Inferior parietal cortex (tissue), 1 donor: ENCODE data around the gene XKRX.

Experiments
- DNase-seq: peaks from one replicate; pipeline ENCODE4 v3.0.0-alpha.2; 2016; ENCODE audit errors: extremely low spot score

The XKRX gene

GRCh38 chrX:100928660-100929613 lies at the start of gene XKRX:
Gene XKRX (minus strand): TSS chrX:100928917. CDS start chrX:100928304, 613 bp downstream.
- no peak for DNase-seq

GRCh38 chrX:100976211-100976610 lies 47.5 kb upstream of the XKRX start:
- DNase-seq = no peak

- DNase-seq = no peak
Measured at GRCh38 chrX:100975212-100975611, 46.5 kb upstream of the XKRX start.

DNA sequence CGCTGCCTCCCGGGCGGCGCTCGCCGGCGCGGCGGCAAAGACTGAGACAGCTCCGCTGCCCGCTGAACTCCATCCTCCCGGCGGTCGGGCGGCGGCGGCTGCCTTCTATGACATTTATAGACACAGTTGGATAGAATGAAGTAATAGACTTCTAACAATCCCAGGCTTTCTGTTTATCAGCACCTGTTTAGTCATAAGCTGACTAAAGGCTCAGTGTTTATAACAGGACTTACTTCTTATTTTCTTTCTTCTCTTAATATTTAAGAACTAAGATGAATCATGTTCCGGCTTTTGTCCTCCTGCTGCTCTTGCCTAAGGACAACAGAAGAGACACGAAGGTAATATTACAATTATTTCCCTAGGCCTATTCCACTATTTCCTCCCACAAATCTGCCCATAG lies 44.7 kb upstream of the XKRX start:
- DNase-seq = no peak

DNA sequence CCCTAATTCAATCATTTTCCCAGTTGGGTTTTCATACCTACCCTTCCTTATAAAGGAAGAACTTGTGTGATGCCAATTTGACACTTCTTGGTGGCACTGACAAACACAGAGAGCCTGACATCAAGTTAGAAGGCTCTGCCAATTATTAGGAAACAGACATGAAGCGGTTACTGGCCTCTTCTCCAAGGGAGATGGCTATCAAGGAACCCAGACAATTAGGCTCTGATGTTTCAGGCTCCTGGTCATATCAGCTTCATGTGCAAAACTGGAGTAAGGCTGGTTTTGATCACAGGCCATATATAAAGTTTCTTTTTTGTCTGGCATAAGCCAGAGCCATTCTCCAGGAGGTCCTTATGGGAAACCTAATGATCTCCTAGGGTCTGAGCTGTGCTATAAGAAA lies 41.2 kb upstream of the XKRX start:
- DNase-seq = no peak

GRCh38 chrX:100969408-100969807 lies 40.7 kb upstream of the XKRX start, which contains the start of gene ARL13A:
Gene ARL13A (plus strand): TSS chrX:100969708. CDS start chrX:100973690, 3,982 bp downstream.
- DNase-seq = no peak

DNA sequence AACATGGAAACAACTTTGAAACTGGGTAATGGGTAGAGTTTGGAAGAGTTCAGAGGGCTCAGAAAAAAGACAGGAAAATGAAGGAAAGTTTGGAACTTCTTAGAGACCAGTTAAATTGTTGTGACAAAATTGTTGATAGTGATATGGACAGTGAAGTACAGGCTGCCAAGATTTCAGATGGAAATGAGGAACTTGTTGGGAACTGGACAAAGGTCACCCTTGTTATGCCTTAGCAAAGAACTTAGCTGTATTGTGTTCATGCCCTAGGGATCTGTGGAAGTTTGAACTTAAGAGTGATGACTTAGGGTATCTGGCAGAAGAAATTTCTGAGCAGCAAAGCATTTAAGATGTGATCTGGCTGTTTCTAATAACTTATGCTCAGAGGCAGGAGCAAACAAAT lies 35.6 kb upstream of the XKRX start:
- DNase-seq = no peak

- no peak for DNase-seq
Measured at GRCh38 chrX:100962811-100963210, 34.1 kb upstream of the XKRX start.

- no peak for DNase-seq
Measured at GRCh38 chrX:100948557-100948956, 19.8 kb upstream of the XKRX start.

GRCh38 chrX:100946299-100946927 lies 17.7 kb upstream of the XKRX start:
- no peak for DNase-seq

DNA sequence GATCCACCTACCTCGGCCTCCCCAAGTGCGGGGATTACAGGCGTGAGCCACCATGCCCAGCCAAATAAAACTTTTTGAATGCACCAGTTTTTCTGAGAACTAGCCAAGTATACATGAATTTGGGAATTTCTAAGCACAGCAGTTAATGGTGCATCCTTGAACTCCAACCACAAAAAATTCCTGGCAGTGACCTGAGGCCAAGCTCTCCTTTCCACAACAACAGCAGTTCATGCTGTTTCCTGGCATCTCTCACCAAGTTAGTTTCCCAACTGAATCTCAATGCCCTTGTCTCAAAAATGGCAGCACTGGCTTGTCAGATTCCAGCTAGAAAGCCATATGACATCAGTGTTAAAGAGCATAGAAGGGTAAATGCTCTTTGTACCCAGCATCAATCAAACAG lies 15.9 kb upstream of the XKRX start:
- no peak for DNase-seq

GRCh38 chrX:100939333-100939732 lies 10.6 kb upstream of the XKRX start:
- no peak for DNase-seq

- DNase-seq = no peak
Measured at GRCh38 chrX:100935767-100936166, 7.0 kb upstream of the XKRX start.

GRCh38 chrX:100931925-100932285 lies 3.2 kb upstream of the XKRX start:
- DNase-seq = no peak

- DNase-seq = no peak
Measured at GRCh38 chrX:100931218-100931924, 2.7 kb upstream of the XKRX start.

DNA sequence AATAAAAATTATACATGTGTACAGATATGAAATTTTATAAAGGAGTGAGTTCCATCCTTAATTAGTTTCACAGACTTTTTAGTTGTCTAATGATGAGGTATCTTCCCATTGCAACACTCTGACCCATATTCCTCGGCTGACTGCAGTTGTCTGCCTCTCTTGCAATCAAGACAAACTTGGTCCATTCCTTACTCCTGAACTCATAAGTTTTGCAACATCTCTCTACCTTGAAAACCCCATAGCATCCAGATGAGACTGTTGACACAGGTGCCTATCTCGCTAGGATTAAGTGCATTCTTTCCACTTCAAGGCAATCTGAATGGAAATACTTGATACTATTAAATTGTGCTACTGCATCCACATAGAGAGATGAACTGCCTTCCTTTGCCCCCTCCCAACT lies 2.3 kb downstream of the XKRX start:
- DNase-seq = no peak

GRCh38 chrX:100924375-100924774 lies 4.3 kb downstream of the XKRX start:
- no peak for DNase-seq

- no peak for DNase-seq
Measured at GRCh38 chrX:100915562-100915961, 13.2 kb downstream of the XKRX start.

GRCh38 chrX:100913111-100913510 lies 15.6 kb downstream of the XKRX start:
- no peak for DNase-seq

GRCh38 chrX:100911731-100912130 lies 17.0 kb downstream of the XKRX start:
- no peak for DNase-seq

- no peak for DNase-seq
Measured at GRCh38 chrX:100905620-100906019, 23.1 kb downstream of the XKRX start.

DNA sequence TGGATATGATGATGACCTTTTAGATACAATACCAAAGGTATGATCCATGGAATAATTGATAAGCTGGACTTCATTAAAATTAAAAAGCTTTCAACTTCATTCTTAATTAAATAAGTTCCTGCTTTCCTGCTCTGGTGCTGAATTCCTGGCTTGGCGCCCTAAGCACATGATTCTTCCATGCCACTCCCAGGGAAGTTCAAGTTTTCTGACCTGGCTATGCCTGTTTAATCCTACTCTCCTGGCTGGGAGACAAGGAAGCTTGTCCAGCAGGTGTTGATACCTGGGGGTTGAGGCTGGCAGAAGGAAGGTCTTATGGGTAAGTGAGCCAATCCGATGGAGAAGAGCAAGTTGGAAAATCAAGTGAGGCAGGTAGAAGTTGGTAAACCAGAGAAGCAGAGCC lies 24.3 kb downstream of the XKRX start:
- no peak for DNase-seq
